HEK293 (cell line): ENCODE results near the gene TCEANC2.

ENCODE experiments used
- CTCF ChIP-seq: fragments of 450-650 bp; formaldehyde crosslinking; IDR thresholded peaks from 2 replicates; pipeline ENCODE4 v1.5.1; 2016; ENCODE audit warnings: missing biosample characterization, missing genetic modification characterization
- SP2 ChIP-seq: fragments of 450-650 bp; formaldehyde crosslinking; IDR thresholded peaks from 2 replicates; pipeline ENCODE4 v1.5.1; 2016; ENCODE audit warnings: missing biosample characterization, missing genetic modification characterization
- ZNF223 ChIP-seq: fragments of 450-650 bp; formaldehyde crosslinking; IDR thresholded peaks from 2 replicates; pipeline ENCODE4 v1.5.1; 2016; ENCODE audit warnings: missing biosample characterization, missing genetic modification characterization
- ZNF274 ChIP-seq, 2 experiments: fragments of 200-500 bp in 1 of 2; fragments of 450-650 bp in 1 of 2; sonication (Bioruptor generic) in 1 of 2; formaldehyde crosslinking in 1 of 2; IDR thresholded peaks; 2 replicates each; pipeline versions ENCODE4 v1.5.1 to v1.6.1; 2014 to 2016; ENCODE audit warnings: borderline replicate concordance in 1 of 2, inconsistent platforms in 1 of 2, low read length in 1 of 2, missing biosample characterization in 1 of 2, missing genetic modification characterization in 1 of 2

- TF ChIP-seq SP2 (tag by site-specific recombination), result no peak
- TF ChIP-seq ZNF223 (tag by site-specific recombination), result no peak
- TF ChIP-seq ZNF274 (IDR thresholded peaks at IDR 0.05; ENCODE audit: low read length), result no peak
- no peak for TF ChIP-seq ZNF274 (tag by site-specific recombination; IDR thresholded peaks at IDR 0.05; ENCODE audit: borderline replicate concordance)
- TF ChIP-seq CTCF (tag by site-specific recombination), result no peak
These were observed 88.9 kb downstream of the TCEANC2 start for GRCh38 chr1:54142146-54142900.
